Activated CD8-positive, alpha-beta memory T cell treated with anti-CD3 and anti-CD28 coated beads for 24 hours (primary cell): Measurements from ENCODE around the gene DNTT.

ENCODE experiments used
- DNase-seq: peaks from one replicate; pipeline ENCODE4 v3.0.0-alpha.2; 2020

The DNTT gene

GRCh38 chr10:96304230-96304629 lies at the start of gene DNTT:
Gene DNTT (plus strand): TSS chr10:96304434. CDS start chr10:96304498, 64 bp downstream.
- no peak for DNase-seq

GRCh38 chr10:96254976-96255375 lies 49.3 kb upstream of the DNTT start:
- DNase-seq: no peak

GRCh38 chr10:96255549-96256333 lies 48.5 kb upstream of the DNTT start:
- DNase-seq: no peak

GRCh38 chr10:96257944-96258343 lies 46.3 kb upstream of the DNTT start:
- no peak for DNase-seq

- no peak for DNase-seq
Observed at GRCh38 chr10:96259150-96259549, 45.1 kb upstream of the DNTT start.

GRCh38 chr10:96260014-96260413 lies 44.2 kb upstream of the DNTT start:
- DNase-seq: no peak

- no peak for DNase-seq
Observed at GRCh38 chr10:96261132-96261531, 43.1 kb upstream of the DNTT start.

- DNase-seq: no peak
Observed at GRCh38 chr10:96261930-96262329, 42.3 kb upstream of the DNTT start.

GRCh38 chr10:96263176-96263575 lies 41.1 kb upstream of the DNTT start:
- no peak for DNase-seq

- DNase-seq: no peak
Observed at GRCh38 chr10:96263669-96264068, 40.6 kb upstream of the DNTT start.

- no peak for DNase-seq
Observed at GRCh38 chr10:96264938-96265337, 39.3 kb upstream of the DNTT start.

- no peak for DNase-seq
Observed at GRCh38 chr10:96266118-96266770, 38.0 kb upstream of the DNTT start.

- DNase-seq: no peak
Observed at GRCh38 chr10:96267234-96267705, 37.0 kb upstream of the DNTT start.

- DNase-seq: no peak
Observed at GRCh38 chr10:96268341-96268909, 35.8 kb upstream of the DNTT start.

GRCh38 chr10:96269438-96270300 lies 34.6 kb upstream of the DNTT start:
- DNase-seq: no peak

GRCh38 chr10:96270571-96270970 lies 33.7 kb upstream of the DNTT start:
- DNase-seq: no peak

GRCh38 chr10:96271016-96271815 lies 33.0 kb upstream of the DNTT start, which contains the start of gene BLNK:
Gene BLNK (minus strand): TSS chr10:96271569. CDS start chr10:96271398, 171 bp downstream.
- DNase-seq: no peak

GRCh38 chr10:96272316-96273280 lies 31.6 kb upstream of the DNTT start:
- DNase-seq: no peak

- no peak for DNase-seq
Observed at GRCh38 chr10:96275685-96276418, 28.4 kb upstream of the DNTT start.

GRCh38 chr10:96276426-96276825 lies 27.8 kb upstream of the DNTT start:
- no peak for DNase-seq
